ENCODE results near the gene BARX1. TPM values are rescaled to one million over a fixed set of nuclear protein-coding genes. Genes with fewer than 3 reads are reported as not detected.

Gene BARX1
- polyA plus RNA-seq, 3 donors, result not detected

DNA sequence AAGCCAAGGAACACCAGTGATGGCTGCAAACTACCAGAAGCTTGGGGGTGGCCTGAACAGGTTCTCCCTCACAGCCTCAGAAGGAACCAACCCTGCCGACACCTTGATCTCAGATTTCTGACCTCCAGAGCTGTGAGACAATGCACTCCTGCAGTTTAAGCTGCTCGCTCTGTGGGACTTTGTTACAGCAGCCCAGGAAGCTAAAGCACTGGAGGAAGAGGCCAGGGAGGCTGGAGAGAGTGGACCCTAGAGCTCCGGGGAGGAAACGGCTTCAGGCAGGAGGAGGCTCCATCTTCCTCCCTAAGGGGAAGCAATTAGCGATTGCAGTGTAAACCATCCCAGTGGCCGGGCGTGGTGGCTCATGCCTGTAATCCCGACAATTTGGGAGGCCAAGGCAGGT is 25.1 kb downstream of the BARX1 start:
- H3K4me3 ChIP-seq (replicated peaks in 1 of 3; ENCODE audit: low read depth in 2 of 3, low read length in 3 of 3), result no peak overlapping the region
- H3K36me3 ChIP-seq (replicated peaks in 1 of 2; ENCODE audit: control insufficient read depth in 1 of 2, insufficient read depth in 2 of 2, low read length in 2 of 2), result no peaks in the 10 kb centered on the region
- intact Hi-C loops (cut with micrococcal nuclease), result no loop called here
- H3K27me3 ChIP-seq (ENCODE audit: control insufficient read depth in 2 of 2, insufficient read depth in 2 of 2, low read length in 2 of 2), result peaks cover 0 to 16% of the 10 kb centered on the region in 2 donors
- no peak overlapping the region for H2AFZ ChIP-seq (ENCODE audit: insufficient read depth, low read depth, low read length, poor library complexity, severe bottlenecking)
- H3K9ac ChIP-seq (ENCODE audit: insufficient read depth, low read length, poor library complexity, severe bottlenecking), result no peak overlapping the region
- no peak for DNase-seq
- peaks cover 0 to 4% of the 10 kb centered on the region in 2 donors for H3K9me3 ChIP-seq (replicated peaks in 1 of 2; ENCODE audit: control insufficient read depth in 1 of 2, insufficient read depth in 1 of 2, low read length in 2 of 2)
- Mint-ChIP-seq H3K27me3 (ENCODE audit: low read depth in 3 of 3) (peaks cover 23 to 45% (median 45%) of the 10 kb centered on the region in 3 donors), H3K27ac (no peak overlapping the region), H3K4me1 (no peaks in the 10 kb centered on the region), H3K36me3 (no peaks in the 10 kb centered on the region), H3K4me3 (no peak overlapping the region), H3K9me3 (peaks cover 0 to 11% (median 5%) of the 10 kb centered on the region in 7 donors)
- no peaks in the 10 kb centered on the region for H4K20me1 ChIP-seq (ENCODE audit: insufficient read depth, low read length)
- no peak overlapping the region for H3K4me2 ChIP-seq (replicated peaks; ENCODE audit: extremely low read depth, low read length, poor library complexity, severe bottlenecking)
- no peaks in the 10 kb centered on the region for H3K79me2 ChIP-seq (ENCODE audit: insufficient read depth, low read length)
- no peak overlapping the region for H3K27ac ChIP-seq (ENCODE audit: low read depth in 1 of 2, low read length in 2 of 2)
- no peaks in the 10 kb centered on the region for H3K4me1 ChIP-seq (ENCODE audit: control insufficient read depth in 1 of 2, insufficient read depth in 2 of 2, low read length in 2 of 2)
- TF ChIP-seq, protein P1, sequence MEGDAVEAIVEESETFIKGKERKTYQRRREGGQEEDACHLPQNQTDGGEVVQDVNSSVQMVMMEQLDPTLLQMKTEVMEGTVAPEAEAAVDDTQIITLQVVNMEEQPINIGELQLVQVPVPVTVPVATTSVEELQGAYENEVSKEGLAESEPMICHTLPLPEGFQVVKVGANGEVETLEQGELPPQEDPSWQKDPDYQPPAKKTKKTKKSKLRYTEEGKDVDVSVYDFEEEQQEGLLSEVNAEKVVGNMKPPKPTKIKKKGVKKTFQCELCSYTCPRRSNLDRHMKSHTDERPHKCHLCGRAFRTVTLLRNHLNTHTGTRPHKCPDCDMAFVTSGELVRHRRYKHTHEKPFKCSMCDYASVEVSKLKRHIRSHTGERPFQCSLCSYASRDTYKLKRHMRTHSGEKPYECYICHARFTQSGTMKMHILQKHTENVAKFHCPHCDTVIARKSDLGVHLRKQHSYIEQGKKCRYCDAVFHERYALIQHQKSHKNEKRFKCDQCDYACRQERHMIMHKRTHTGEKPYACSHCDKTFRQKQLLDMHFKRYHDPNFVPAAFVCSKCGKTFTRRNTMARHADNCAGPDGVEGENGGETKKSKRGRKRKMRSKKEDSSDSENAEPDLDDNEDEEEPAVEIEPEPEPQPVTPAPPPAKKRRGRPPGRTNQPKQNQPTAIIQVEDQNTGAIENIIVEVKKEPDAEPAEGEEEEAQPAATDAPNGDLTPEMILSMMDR (IDR thresholded peaks at IDR 0.05), result no peak
- WGBS (ENCODE audit: insufficient coverage), result 32% methylated on average over 3 of the region's 8 CpGs

DNA sequence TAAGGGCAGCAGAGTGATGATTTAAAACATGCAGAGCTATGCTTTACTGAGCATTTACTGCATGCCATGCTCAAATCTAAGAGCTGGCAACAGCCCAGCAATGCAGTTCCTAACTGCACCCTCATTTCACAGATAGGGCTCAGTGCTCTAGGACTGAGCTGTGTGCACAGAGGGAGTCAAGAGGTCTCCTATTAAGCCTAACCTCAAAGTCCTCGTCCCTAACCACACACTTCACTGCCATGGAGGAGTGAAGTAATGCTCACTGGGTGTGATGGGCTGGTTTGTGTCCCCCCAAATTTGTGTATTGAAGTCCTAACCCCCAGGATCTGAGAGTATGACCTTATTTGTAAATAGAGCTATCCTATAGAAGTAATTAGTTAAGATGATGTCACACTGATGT is 25.9 kb downstream of the BARX1 start:
- Histone ChIP-seq H3K9ac (ENCODE audit: insufficient read depth, low read length, poor library complexity, severe bottlenecking) (no peak overlapping the region), H3K27ac (ENCODE audit: low read depth in 1 of 2, low read length in 2 of 2) (no peak overlapping the region), H3K4me1 (ENCODE audit: control insufficient read depth in 1 of 2, insufficient read depth in 2 of 2, low read length in 2 of 2) (no peaks in the 10 kb centered on the region), H2AFZ (ENCODE audit: insufficient read depth, low read depth, low read length, poor library complexity, severe bottlenecking) (no peak overlapping the region), H3K4me2 (replicated peaks; ENCODE audit: extremely low read depth, low read length, poor library complexity, severe bottlenecking) (no peak overlapping the region), H4K20me1 (ENCODE audit: insufficient read depth, low read length) (no peaks in the 10 kb centered on the region), H3K9me3 (replicated peaks in 1 of 2; ENCODE audit: control insufficient read depth in 1 of 2, insufficient read depth in 1 of 2, low read length in 2 of 2) (peaks cover 0 to 4% of the 10 kb centered on the region in 2 donors), H3K36me3 (replicated peaks in 1 of 2; ENCODE audit: control insufficient read depth in 1 of 2, insufficient read depth in 2 of 2, low read length in 2 of 2) (no peaks in the 10 kb centered on the region), H3K27me3 (ENCODE audit: control insufficient read depth in 2 of 2, insufficient read depth in 2 of 2, low read length in 2 of 2) (peaks cover 0 to 16% of the 10 kb centered on the region in 2 donors), H3K4me3 (replicated peaks in 1 of 3; ENCODE audit: low read depth in 2 of 3, low read length in 3 of 3) (no peak overlapping the region), H3K79me2 (ENCODE audit: insufficient read depth, low read length) (no peaks in the 10 kb centered on the region)
- WGBS (ENCODE audit: insufficient coverage), result no CpG with 5 or more reads among the region's 1 CpG
- Mint-ChIP-seq H3K27me3 (ENCODE audit: low read depth in 3 of 3) (peaks cover 21 to 41% (median 38%) of the 10 kb centered on the region in 3 donors), H3K27ac (no peak overlapping the region), H3K9me3 (peaks cover 0 to 11% (median 5%) of the 10 kb centered on the region in 7 donors), H3K36me3 (no peaks in the 10 kb centered on the region), H3K4me1 (no peaks in the 10 kb centered on the region), H3K4me3 (no peak overlapping the region)
- intact Hi-C loops (cut with micrococcal nuclease), result no loop called here
- DNase-seq, result no peak
- TF ChIP-seq, protein P1 (IDR thresholded peaks at IDR 0.05), result no peak
